GM21423 (cell line): ENCODE results near the gene GET3.
A peak's percentile ranks its signal among the peaks of the same experiment; 100 is the strongest.

Experiments
- ATAC-seq: cut with Tn5 transposase; IDR thresholded peaks from one replicate; pipeline ENCODE4 v1.9.1; 2021; ENCODE audit warnings: mild to moderate bottlenecking, moderate library complexity; ENCODE audit not compliant: unreplicated experiment

GET3 gene

GRCh38 chr19:12778017-12778904, 41.0 kb downstream of the GET3 start:
- no peak for ATAC-seq

GRCh38 chr19:12778905-12779161, 41.5 kb downstream of the GET3 start:
- no peak for ATAC-seq

- ATAC-seq: no peak
Measured at GRCh38 chr19:12779162-12779993, 42.1 kb downstream of the GET3 start.

- ATAC-seq: no peak
Measured at GRCh38 chr19:12782174-12782423, 44.8 kb downstream of the GET3 start.

GRCh38 chr19:12782424-12783290, 45.4 kb downstream of the GET3 start:
- peak; percentile 37 for ATAC-seq

GRCh38 chr19:12783291-12783848, 46.1 kb downstream of the GET3 start:
- no peak for ATAC-seq

GRCh38 chr19:12783849-12784393, 46.6 kb downstream of the GET3 start:
- ATAC-seq: no peak

GRCh38 chr19:12784394-12784870, 47.1 kb downstream of the GET3 start:
- no peak for ATAC-seq

GRCh38 chr19:12784871-12785430, 47.7 kb downstream of the GET3 start:
- no peak for ATAC-seq

- no peak for ATAC-seq
Measured at GRCh38 chr19:12785431-12786031, 48.2 kb downstream of the GET3 start.

- ATAC-seq: no peak
Measured at GRCh38 chr19:12786141-12786870, 49.0 kb downstream of the GET3 start.

- ATAC-seq: no peak
Measured at GRCh38 chr19:12786952-12787351, 49.7 kb downstream of the GET3 start.

GRCh38 chr19:12787458-12787857, 50.2 kb downstream of the GET3 start:
- ATAC-seq: no peak

GRCh38 chr19:12788042-12788681, 50.9 kb downstream of the GET3 start:
- ATAC-seq: no peak

- ATAC-seq: no peak
Measured at GRCh38 chr19:12788682-12789097, 51.4 kb downstream of the GET3 start.

GRCh38 chr19:12789098-12789903, 52.0 kb downstream of the GET3 start:
- no peak for ATAC-seq

- ATAC-seq: peak; percentile 34
Measured at GRCh38 chr19:12789904-12790619, 52.8 kb downstream of the GET3 start.
